GM12878 (cell line): ENCODE data around the gene TPD52L2. TPM values are rescaled to one million over a fixed set of nuclear protein-coding genes. Genes with fewer than 3 reads are reported as not detected.

ENCODE experiments used
- EED ChIP-seq: sonication (generic); IDR thresholded peaks from 2 replicates; pipeline ENCODE4 v1.6.1; 2016; ENCODE audit warnings: antibody characterized with exemption, low read depth
- IKZF2 ChIP-seq, 2 experiments: fragments of 450-650 bp; IDR thresholded peaks; 2 replicates each; pipeline ENCODE4 v1.6.1; 2017; ENCODE audit warnings: mild to moderate bottlenecking in 2 of 2, moderate library complexity in 2 of 2
- SRF ChIP-seq, 2 experiments: IDR thresholded peaks; 2 replicates each; pipeline ENCODE4 v1.6.1; 2011; ENCODE audit warnings: low read depth in 2 of 2, low read length in 2 of 2, mild to moderate bottlenecking in 1 of 2, moderate library complexity in 1 of 2
- polyA plus RNA-seq, 11 experiments: library from polyadenylated mRNA; depleted of rRNA in 4 of 11; unstranded in 6 of 11; stranded (reverse) in 5 of 11; fragments of >200 nt; fragmentation: Nextera tagmentation in 4 of 11; fragmentation: Illumina TruSeq in 1 of 11; extraction: Ambion mirVana in 4 of 11; extraction: Trizol in 1 of 11; gene quantifications; 1 replicate in 1 of 11; 2 replicates in 10 of 11; pipeline versions ENCODE4 v1.2.1 to v1.2.3, GENCODE V29; 2011 to 2016; ENCODE audit warnings: inconsistent platforms in 2 of 11, missing spikeins in 2 of 11, low read depth in 1 of 11
- total RNA-seq, 4 experiments: library from RNA; depleted of rRNA in 3 of 4; stranded (reverse); fragments of >200 nt in 3 of 4; fragmentation: Illumina TruSeq in 1 of 4; extraction: Trizol in 1 of 4; gene quantifications; 2 replicates each; pipeline versions ENCODE4 v1.2.1 to v1.2.3, GENCODE V29; 2013 to 2021
- TF ChIP-seq, protein P1 (sequence below): fragments of 150-350 bp; IDR thresholded peaks from 2 replicates; pipeline ENCODE4 v1.6.1; 2016; ENCODE audit warnings: low read depth, low read length
- TF ChIP-seq, protein P2 (sequence below): fragments of 450-650 bp; IDR thresholded peaks from 2 replicates; pipeline ENCODE4 v1.6.1; 2017; ENCODE audit warnings: low read depth, mild to moderate bottlenecking, moderate library complexity
- TF ChIP-seq, protein P3 (sequence below): IDR thresholded peaks from 2 replicates; pipeline ENCODE4 v1.6.1; 2012; ENCODE audit warnings: low read length, inconsistent platforms

TPD52L2 gene
- total and polyA plus RNA-seq, 10 of the 15 experiments (the other 5 are each of a cell fraction or from before 2014, with no cell fraction given) = 1.6 to 71.0 (median 46.3) TPM

DNA sequence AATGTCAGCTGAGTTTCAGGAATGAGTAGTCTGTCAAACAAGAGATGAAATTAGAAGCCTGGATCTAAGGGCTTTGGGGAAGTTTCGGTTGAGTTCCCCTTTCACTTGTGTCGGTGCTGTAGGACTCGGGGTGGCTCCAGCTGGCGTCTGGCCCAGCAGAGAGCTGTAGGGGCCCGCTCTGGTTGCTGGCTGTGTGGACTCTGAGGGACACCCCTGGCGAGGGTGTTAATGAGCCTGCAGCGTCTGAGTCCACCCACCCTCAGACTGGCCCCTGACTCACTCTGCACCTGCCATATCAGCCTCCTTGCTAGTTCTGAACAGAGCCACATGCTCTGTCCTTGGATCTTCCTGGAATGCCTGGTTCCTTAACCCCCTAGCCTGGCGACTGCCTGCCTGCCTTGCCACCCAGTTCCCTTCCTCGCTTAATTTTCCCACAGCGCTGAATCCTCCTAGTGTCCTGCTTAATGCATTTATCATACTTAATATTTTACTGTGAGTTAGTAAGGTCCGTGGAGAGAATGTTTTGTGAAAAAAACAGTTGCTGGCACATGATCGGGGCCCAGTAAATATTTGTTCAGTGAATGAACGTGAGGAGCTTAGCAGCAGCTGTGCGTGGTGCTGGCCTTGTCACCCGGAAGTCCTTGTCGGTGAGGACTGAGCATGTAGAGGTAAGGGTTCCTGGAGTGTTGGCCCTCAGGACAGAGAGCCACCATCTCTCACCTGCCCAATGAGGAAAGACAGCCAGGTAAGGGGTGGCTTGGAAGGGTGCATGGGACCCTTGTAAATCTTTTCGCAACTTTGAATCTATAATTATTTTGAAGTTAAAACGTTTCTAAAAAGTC lies 31.4 kb downstream of the TPD52L2 start (continued):
- TF ChIP-seq, protein P1, sequence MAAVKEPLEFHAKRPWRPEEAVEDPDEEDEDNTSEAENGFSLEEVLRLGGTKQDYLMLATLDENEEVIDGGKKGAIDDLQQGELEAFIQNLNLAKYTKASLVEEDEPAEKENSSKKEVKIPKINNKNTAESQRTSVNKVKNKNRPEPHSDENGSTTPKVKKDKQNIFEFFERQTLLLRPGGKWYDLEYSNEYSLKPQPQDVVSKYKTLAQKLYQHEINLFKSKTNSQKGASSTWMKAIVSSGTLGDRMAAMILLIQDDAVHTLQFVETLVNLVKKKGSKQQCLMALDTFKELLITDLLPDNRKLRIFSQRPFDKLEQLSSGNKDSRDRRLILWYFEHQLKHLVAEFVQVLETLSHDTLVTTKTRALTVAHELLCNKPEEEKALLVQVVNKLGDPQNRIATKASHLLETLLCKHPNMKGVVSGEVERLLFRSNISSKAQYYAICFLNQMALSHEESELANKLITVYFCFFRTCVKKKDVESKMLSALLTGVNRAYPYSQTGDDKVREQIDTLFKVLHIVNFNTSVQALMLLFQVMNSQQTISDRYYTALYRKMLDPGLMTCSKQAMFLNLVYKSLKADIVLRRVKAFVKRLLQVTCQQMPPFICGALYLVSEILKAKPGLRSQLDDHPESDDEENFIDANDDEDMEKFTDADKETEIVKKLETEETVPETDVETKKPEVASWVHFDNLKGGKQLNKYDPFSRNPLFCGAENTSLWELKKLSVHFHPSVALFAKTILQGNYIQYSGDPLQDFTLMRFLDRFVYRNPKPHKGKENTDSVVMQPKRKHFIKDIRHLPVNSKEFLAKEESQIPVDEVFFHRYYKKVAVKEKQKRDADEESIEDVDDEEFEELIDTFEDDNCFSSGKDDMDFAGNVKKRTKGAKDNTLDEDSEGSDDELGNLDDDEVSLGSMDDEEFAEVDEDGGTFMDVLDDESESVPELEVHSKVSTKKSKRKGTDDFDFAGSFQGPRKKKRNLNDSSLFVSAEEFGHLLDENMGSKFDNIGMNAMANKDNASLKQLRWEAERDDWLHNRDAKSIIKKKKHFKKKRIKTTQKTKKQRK = no peak
- TF ChIP-seq, protein P2, sequence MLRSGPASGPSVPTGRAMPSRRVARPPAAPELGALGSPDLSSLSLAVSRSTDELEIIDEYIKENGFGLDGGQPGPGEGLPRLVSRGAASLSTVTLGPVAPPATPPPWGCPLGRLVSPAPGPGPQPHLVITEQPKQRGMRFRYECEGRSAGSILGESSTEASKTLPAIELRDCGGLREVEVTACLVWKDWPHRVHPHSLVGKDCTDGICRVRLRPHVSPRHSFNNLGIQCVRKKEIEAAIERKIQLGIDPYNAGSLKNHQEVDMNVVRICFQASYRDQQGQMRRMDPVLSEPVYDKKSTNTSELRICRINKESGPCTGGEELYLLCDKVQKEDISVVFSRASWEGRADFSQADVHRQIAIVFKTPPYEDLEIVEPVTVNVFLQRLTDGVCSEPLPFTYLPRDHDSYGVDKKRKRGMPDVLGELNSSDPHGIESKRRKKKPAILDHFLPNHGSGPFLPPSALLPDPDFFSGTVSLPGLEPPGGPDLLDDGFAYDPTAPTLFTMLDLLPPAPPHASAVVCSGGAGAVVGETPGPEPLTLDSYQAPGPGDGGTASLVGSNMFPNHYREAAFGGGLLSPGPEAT = 0 out of 2 replicates have a peak, but pooled peaks have one; percentile 37
- TF ChIP-seq SRF (IDR thresholded peaks at IDR 0.05; ENCODE audit: low read depth in 2 of 2, low read length in 2 of 2) (no peak), EED (peak; percentile 80), IKZF2 (IDR thresholded peaks at IDR 0.05) (peak; percentile 42 to 49; a peak in 2 of 4 replicates)
- TF ChIP-seq, protein P3, sequence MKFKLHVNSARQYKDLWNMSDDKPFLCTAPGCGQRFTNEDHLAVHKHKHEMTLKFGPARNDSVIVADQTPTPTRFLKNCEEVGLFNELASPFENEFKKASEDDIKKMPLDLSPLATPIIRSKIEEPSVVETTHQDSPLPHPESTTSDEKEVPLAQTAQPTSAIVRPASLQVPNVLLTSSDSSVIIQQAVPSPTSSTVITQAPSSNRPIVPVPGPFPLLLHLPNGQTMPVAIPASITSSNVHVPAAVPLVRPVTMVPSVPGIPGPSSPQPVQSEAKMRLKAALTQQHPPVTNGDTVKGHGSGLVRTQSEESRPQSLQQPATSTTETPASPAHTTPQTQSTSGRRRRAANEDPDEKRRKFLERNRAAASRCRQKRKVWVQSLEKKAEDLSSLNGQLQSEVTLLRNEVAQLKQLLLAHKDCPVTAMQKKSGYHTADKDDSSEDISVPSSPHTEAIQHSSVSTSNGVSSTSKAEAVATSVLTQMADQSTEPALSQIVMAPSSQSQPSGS = no peak
- TF ChIP-seq, all 136 proteins: peak for 16
